ENCODE data around the gene RARRES2. TPM values are rescaled to one million over a fixed set of nuclear protein-coding genes. Genes with fewer than 3 reads are reported as not detected.
A peak's percentile ranks its signal among the peaks of the same experiment; 100 is the strongest.

Gene RARRES2
- total and polyA plus RNA-seq, 2 of the 13 experiments (the other 11 are each of a cell fraction or from before 2014, with no cell fraction given) = 134 to 172 TPM

- TF ChIP-seq ZNF878 (CRISPR knock-in tag; IDR thresholded peaks at IDR 0.05) (peak; percentile 72; the same call in 1 of the 2 replicates), SNAPC2 (CRISPR knock-in tag; IDR thresholded peaks at IDR 0.05) (no peak), HNRNPH1 (optimal IDR thresholded peaks at IDR 0.05; ENCODE audit: low read depth, low read length) (no peak), TBX2 (CRISPR knock-in tag; IDR thresholded peaks at IDR 0.05; ENCODE audit: borderline replicate concordance) (peak; percentile 98), ZNF737 (CRISPR knock-in tag; IDR thresholded peaks at IDR 0.05; ENCODE audit: borderline replicate concordance) (peak; percentile 85; the same call in 1 of the 2 replicates), ZFP37 (CRISPR knock-in tag; IDR thresholded peaks at IDR 0.05; ENCODE audit: borderline replicate concordance) (0 out of 2 replicates have a peak, but pooled peaks have one; percentile 78), ZFP91 (CRISPR knock-in tag; IDR thresholded peaks at IDR 0.05; ENCODE audit: borderline replicate concordance) (peak; percentile 95), MTERF4 (CRISPR knock-in tag; IDR thresholded peaks at IDR 0.05) (no peak), CEBPZ (IDR thresholded peaks at IDR 0.05; ENCODE audit: low read length) (no peak), MYPOP (CRISPR knock-in tag; IDR thresholded peaks at IDR 0.05) (peak; percentile 91), GPN1 (CRISPR knock-in tag; IDR thresholded peaks at IDR 0.05; ENCODE audit: borderline replicate concordance) (no peak), ZNF577 (CRISPR knock-in tag; IDR thresholded peaks at IDR 0.05; ENCODE audit: borderline replicate concordance, low read depth) (no peak), ZNF709 (CRISPR knock-in tag; IDR thresholded peaks at IDR 0.05) (0 out of 2 replicates have a peak, but pooled peaks have one; percentile 29), KLF12 (CRISPR knock-in tag; IDR thresholded peaks at IDR 0.05; ENCODE audit: borderline replicate concordance) (peak; percentile 56; the same call in 1 of the 2 replicates)
- TF ChIP-seq, protein P1, sequence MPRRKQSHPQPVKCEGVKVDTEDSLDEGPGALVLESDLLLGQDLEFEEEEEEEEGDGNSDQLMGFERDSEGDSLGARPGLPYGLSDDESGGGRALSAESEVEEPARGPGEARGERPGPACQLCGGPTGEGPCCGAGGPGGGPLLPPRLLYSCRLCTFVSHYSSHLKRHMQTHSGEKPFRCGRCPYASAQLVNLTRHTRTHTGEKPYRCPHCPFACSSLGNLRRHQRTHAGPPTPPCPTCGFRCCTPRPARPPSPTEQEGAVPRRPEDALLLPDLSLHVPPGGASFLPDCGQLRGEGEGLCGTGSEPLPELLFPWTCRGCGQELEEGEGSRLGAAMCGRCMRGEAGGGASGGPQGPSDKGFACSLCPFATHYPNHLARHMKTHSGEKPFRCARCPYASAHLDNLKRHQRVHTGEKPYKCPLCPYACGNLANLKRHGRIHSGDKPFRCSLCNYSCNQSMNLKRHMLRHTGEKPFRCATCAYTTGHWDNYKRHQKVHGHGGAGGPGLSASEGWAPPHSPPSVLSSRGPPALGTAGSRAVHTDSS (CRISPR knock-in tag; conservative IDR thresholded peaks at IDR 0.05) = 0 out of 2 replicates have a peak, but pooled peaks have one; percentile 68
- TF ChIP-seq, protein P2, sequence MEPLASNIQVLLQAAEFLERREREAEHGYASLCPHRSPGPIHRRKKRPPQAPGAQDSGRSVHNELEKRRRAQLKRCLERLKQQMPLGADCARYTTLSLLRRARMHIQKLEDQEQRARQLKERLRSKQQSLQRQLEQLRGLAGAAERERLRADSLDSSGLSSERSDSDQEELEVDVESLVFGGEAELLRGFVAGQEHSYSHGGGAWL (CRISPR knock-in tag; IDR thresholded peaks at IDR 0.05) = no peak
- TF ChIP-seq, protein P3, sequence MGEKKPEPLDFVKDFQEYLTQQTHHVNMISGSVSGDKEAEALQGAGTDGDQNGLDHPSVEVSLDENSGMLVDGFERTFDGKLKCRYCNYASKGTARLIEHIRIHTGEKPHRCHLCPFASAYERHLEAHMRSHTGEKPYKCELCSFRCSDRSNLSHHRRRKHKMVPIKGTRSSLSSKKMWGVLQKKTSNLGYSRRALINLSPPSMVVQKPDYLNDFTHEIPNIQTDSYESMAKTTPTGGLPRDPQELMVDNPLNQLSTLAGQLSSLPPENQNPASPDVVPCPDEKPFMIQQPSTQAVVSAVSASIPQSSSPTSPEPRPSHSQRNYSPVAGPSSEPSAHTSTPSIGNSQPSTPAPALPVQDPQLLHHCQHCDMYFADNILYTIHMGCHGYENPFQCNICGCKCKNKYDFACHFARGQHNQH (CRISPR knock-in tag; IDR thresholded peaks at IDR 0.05) = peak; percentile 96
These were observed 47.5 kb upstream of the RARRES2 start (continued) for GRCh38 chr7:150388709-150389531.

Data from HepG2 (cell line).